Activated T-cell treated with anti-CD3 and anti-CD28 coated beads for 4 hours (primary cell): ENCODE data around the gene EML6.
"Not testable (repeated sequence)": the region's sequence is repeated elsewhere in the genome, so short reads cannot be mapped to it uniquely, and the experiment has no call there.

Experiments used
- DNase-seq: peaks from one replicate; pipeline ENCODE4 v3.0.0-alpha.2; 2020

The EML6 gene

DNA sequence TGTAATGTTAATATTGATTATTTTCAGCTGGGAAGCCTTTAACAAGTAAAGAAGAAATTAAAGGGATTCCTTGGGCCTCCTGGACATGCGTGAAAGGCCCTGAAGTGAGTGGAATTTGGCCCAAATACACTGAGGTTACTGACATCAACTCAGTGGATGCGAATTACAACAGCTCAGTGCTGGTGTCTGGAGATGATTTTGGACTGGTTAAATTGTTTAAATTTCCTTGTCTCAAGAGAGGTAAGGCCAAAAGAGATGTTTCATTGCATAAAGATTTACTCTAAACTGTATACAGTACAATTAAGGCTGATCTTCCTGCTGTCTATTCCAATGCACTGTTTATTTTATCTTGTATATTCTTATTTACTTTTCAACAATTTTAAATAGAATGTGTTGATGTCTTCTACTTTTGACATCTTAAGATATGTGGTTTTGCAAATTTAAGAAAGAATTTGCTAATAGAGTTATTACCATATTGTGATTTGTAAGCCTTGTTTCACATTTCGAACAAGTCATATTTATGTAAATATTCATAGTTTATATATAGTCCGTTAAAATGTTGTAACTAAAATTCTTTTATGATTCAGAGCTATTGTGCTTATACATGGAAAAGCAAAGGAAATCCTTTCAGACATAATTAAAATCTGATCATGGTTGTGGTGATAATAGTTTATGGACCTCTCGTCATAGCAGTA is 130.3 kb downstream of the EML6 start:
- DNase-seq = no peak

DNA sequence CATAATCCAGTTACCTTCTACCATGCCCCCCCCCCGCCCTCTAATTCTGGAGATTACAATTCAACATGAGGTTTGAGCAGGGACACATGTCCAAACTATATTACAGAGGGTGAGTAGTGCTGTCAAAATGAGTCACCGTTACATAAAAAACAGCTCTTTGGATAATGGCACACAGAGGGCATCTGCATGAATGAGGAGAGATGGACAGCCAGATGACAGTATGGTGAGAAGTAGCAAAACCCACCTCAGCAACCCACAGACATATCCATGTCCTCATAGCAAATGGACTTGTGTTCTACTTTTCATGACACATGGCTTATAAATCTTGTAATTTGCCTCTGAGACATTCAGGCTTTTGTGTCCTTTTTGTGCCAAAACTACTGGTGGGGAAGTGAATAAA is 132.0 kb downstream of the EML6 start:
- DNase-seq = no peak

DNA sequence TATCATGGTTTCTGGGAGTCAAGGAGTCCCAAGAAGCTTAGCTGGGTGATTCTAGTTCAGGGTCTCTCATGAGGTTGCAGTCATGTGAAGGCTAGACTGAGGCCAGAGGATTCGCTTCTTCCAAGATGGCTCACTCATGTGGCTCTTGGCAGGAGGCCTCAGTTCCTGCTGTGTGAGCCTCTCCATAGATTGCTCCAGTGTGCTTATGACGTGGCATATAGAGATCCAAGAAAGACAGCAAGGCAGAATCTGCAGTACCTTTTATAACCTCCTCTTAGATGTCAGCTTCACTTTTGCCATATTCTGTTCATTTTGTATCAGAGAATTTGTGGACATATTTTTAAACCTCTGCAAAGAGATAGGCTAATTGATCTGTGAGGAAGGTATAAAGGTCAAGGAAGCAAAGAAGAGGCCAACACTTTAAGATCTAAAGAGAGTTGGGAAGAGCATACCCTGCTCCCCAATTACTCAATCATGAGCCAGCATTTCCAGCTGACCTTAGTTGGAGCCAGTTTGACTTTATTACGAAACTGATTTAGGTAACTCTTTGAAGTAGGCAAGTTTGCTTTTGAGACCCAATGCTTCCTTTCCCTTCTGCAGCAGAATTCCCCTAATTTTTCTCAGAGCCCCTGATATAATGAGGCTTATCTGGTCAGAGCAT is 134.7 kb downstream of the EML6 start:
- no peak for DNase-seq

DNA sequence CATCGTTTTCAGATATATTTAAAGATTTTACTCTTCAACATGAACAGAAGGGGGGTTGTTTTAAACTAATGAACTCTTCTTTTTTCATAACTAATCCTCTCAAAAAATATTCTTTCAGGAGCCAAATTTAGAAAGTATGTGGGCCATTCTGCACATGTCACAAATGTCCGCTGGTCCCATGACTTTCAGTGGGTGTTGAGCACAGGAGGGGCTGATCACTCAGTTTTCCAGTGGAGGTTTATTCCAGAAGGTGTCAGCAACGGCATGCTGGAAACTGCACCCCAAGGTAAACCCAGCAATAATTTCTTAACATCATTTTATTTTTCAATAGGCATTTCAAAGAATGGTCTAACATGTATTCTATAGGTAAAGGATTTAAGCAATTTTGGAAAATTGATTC is 136.0 kb downstream of the EML6 start:
- no peak for DNase-seq

DNA sequence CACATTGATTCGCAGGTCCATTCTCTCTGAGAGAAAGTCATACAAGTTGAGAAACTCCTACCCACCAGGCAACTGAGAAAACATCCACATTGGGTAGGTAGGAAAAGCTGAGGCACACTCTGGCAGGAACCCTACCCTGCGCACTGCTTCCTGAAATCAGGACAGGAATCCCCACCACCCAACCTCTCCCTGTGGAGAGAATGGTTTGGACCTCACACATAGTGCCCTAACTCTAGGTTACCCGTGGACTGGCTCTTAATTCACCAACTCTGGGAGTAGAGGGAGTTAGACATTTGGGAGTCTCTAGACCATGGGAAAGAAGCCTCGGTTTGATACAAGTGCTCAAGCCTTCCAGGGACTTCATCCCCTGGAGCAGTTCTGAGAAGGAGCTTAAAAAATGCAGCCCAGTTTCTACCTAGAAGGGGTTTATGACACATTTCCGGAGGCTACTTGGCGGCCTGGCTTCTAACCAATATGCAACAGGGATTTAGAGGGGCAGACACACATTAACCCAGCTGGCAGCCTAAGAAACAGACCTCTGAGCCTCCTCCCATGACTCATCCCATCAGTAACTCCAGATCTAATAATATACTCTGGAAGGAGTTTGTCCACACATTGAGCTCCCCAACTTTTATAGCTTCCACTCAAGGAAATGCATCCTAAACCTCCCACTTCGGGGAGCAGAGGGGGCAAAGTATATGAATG is 136.7 kb downstream of the EML6 start:
- no peak for DNase-seq

DNA sequence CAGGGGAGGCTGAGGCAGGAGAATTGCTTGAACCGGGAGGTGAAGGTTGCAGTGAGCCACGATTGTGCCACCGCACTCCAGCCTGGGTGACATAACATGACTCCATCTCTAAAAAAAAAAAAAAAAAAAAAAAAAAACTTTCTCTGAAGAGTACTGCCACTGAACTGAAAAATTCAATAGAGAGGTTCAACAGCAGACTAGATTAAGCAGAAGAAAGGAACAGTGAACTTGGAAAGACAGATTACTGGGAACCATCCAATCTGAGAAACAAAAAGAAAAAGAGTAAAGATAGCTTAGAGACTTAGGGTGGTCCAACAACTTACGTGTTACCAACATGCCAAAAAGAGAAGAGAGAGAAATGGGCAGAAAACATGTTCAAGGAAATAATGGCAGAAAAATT is 138.8 kb downstream of the EML6 start:
- DNase-seq = no peak

DNA sequence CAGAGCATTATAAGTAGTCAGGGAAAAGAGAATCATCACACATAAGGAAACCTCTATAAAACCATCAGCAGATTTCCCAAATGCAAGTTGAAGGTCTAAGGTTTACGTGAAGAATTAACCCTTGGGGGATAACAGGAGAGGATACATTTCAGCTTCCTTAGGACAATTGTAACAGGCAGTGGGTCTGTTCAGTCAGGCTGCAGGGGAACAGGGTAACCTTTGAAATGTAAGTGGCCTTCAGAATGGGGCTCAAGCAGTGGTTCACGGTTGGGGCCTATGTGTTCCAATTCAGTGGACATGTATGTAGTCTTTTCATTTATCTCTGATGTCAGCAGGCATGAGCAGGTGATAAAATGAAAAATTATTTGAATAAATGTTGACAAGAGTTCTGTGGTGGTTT is 139.3 kb downstream of the EML6 start:
- DNase-seq = no peak

DNA sequence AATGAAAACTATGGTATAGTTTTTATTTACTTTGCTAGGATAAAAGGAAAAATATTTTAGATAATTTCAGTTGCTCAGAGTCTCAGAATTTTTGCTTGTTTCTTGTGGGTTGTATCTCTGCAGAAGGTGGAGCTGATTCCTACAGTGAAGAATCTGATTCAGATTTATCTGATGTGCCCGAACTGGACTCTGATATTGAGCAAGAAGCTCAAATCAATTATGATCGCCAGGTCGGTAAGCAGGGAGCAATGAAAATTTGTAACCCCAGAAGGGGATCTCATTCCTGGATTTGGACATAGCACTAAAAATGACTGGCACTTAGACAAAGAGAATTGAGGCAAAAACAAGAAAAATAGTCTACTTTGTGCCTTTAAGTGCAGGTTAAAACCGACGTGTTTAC is 140.2 kb downstream of the EML6 start:
- no peak for DNase-seq

DNA sequence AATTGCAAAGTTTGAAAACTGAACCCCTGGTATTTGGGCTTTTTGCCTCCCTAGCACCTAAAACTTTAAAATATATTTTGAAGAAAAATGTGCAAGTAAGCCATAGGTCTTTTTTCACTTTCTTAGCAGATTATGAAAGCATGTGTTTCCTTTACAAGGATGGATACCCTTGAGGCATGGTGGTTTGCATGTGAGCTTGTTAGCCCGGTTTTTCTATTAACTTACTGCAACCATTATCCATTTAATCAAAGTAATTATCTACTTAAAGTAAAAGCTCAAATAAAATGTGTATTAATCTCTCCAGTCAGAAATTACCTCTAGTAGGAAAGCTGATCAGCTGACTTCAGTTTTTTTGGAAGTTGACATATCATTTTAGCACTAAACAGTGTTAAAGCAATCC is 140.6 kb downstream of the EML6 start:
- DNase-seq = no peak

DNA sequence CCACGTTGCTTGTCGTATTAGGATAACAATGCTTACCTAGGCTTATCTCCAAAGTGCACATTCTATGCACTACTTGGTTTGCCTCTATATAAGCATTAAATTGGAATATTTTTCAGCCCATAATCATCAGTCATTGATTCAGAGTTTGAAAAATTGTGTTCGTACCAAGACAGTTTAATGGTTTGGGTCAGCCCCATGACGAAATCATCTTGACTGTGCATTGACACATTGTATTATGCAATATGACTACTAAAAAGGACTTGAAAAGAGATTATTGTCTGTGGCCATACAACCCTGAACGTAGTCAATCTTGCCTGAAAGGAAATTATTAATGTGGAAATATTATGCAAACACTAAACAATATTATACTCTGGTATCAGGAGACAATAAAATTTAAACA is 141.3 kb downstream of the EML6 start:
- DNase-seq = no peak

DNA sequence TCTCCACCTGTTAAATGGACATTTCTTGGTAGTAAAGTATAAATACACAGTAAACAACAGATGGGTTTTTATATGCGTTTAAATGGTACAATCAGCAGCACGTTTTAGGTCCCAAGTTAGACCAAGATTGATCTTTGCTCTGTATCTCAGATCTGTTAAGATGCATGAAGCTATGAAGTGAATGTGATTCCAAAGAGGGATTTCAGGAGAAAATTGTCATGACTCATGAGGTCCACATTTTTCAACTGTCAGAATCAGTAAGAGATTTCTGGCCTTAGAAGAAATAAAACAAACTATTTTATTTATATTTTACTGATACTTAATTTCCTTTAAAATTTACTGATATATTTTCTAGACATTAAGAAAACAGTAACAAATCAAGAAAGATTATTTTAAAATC is 142.7 kb downstream of the EML6 start:
- DNase-seq = no peak

DNA sequence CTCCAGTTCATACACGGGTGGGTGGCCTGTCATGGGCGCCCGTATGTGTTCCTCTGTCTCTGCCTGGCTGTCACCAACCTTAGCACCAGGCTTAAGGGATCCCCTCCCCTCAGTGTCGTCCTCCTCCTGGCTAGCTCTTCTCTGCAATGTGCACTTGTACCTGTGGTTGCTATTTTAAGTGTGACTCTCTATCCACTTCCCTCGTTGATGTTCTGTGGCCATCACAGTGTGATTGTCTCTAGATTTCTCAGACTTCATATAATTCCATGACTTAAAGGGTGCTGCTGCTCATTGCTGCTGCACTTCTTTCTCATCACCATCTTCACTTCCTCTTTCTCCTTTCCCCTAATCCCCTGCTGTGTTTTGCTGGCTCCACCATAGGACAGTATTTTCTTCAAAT is 143.4 kb downstream of the EML6 start:
- DNase-seq = no peak

DNA sequence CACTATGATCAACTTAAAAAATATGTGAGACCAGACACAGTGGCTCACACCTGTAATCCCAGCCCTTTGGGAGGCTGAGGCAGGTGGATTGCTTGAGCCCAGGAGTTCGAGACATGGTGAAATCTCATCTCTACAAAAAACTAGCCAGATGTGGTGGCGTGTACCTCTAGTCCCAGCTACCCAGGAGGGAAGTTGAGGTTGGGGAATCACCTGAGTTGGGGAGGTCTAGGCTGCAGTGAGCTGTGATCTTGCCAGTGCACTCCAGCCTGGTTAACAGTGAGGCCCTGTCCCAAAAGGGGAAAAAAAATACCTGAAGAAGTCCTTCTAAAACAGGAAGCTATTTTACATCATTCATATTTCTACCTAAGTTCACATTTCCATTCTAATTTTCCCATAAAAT is 144.0 kb downstream of the EML6 start:
- DNase-seq = no peak

DNA sequence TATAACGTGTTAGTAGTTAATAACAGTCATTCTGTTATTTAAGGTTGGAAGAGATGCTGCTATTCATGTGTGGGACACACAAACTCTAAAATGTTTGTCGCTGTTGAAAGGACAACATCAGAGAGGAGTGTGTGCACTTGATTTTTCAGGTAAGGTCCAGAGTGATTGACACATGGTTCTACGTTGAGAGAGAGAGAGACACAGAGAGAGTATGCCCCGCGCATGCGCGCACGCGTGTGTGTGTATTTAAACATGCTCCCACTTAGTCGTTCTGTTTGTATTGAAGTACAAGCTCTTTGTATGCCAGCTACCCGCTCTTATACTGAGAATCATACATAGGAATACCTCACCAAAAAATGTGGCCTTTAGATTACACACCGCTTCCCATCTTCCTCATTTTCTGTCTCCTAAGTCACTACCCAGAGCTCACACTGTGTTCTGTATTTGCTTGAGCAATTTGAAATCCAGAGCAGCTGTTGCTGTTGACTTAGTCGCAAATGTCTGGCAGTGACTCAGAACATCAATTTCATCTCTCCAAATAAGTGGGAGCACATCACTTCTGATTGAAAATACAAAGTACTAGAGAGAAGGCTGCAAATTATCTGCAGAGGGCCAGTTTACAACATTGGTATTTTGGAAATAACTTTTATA is 148.1 kb downstream of the EML6 start:
- no peak for DNase-seq

DNA sequence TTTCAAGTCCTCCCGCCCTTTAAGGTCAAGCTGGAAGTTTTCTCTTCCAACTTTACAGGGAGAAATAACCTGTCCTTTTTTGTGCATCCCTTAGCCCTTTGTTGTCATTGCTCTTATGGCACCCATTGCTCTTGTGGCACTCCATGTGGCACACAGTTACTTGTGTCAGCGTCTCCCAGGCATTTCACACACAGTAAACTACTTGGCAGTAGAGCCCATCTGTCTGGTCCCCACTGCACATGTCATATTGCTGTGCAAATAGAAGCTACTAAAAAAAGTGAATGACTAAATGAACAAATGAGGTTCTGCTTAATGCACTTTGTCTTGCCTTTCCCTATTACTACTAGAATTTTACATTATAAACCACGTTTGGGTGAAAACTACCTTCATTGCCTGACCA is 149.3 kb downstream of the EML6 start:
- DNase-seq = no peak

DNA sequence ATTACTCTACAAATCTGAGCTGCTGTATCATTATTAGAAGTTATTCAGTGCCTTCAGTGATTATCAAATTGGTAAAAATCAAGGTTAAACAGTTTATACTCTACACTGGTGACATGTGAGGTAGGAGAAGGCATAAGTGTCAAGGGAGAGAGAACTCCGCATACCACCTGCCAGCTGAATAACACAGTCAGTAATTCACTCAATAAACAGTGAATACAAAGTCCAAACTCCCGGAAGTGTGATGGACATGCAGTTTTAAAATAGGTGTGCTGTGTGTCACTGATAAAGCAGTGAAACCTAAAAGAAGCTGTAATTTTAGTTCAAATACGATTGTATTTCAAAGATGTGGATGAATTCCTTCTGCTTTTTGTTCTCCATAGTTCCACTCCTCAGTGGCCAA is 149.8 kb downstream of the EML6 start:
- DNase-seq = not testable (repeated sequence)

DNA sequence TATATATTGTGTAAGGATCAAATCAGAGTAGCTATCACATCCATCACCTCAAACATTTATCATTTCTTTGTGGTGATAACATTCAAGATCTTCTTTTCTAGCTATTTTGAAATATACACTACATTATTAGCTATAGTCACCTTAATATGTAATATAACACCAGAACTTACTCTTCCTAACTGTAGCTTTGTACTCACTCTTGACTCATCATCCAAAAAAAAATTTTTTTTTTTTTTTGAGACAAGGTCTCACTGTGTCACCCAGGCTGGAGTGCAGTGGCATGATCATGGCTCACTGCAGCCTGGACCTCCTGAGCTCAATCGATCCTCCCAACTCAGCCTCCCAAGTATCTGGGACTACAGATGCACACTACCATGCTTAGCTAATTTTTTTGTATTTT is 153.3 kb downstream of the EML6 start:
- DNase-seq = no peak

DNA sequence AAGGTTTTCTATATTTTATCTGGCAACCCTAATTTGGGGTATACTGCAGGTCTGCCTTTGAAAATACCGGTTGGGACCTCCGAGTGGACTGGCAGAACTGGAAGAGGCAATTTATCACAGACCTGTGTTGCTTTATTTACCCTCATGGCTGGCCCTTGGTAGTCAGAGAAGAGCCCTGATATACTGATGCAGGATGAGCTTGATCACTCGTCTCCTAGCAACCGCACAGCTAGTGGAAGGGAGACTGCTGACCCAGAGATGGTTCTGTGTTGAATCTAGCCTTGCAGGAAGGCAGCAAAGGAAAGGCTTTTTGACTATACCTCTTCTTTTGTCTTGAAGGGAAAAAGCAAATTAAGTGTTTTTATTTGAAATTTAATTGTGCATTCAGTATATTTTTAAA is 154.7 kb downstream of the EML6 start:
- DNase-seq = no peak

DNA sequence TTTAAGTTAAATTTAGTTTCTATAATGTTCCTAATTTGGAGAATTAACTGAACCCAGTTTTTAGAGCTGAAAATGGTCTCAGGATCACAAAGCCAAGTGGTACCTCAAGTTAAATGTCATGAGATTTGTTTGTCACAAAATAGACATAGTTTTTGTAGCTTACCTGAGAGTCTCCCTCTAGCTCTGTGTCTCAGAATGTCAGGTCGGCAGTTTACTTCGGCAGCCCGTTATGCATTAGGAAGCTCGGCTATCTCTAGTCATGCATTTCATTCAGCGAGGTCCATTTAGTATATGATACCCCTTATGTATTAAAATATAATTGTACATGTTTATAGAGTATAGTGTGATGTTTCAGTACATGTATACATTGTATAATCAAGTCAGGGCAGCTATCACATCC is 155.6 kb downstream of the EML6 start:
- no peak for DNase-seq

DNA sequence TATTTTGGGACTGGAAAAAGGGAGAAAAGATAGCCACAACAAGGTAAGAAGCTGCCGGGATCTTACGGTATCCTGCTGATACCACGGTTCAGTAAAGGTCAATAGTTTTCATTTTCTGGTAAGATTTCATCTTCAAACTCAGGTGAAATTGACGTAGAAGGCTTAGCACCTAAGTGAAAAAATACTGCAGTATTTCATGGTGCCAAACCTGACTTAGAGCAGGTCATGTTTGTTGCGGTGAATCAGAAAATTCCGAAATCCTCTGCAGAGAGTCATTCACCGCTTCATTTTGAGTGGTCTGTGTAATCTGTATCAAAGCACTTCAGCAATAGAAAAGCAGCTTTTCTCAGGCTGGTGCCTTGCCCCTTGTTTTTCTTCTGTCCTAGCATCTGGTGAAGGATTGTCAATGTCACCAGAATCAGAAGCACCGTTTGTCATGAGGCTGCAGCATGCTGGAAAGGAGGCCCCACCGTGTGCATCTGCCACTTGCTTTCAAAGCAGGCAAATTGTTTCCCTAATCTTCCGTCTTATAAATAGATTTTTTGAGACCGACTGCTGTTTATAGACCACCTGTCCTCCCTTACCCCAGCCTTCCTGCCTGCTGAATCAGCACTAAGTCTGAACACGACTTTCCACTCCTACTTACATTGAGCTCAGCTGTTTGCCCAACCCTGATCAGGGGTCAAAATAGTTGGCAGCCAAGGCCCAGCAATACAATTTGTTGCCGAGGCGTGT is 156.3 kb downstream of the EML6 start:
- DNase-seq = no peak

DNA sequence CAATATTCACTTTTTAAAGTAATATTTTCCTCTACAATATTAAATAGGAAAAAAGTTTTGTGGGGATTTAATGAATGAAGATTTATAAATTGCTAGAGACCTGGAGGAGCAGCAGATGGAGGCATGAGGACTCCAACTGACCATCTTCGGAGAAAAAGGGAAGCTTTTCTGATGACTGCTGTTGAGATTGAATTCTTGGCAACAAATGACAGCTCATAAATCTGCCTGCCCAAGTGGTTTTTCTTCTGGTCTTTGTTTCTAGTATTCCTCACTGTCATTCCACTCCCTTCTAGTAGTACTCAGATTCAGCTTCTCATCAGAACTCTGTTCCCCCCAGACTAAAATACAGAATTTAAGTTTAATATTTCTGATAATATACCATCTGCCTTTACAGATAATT is 157.0 kb downstream of the EML6 start:
- DNase-seq = no peak

DNA sequence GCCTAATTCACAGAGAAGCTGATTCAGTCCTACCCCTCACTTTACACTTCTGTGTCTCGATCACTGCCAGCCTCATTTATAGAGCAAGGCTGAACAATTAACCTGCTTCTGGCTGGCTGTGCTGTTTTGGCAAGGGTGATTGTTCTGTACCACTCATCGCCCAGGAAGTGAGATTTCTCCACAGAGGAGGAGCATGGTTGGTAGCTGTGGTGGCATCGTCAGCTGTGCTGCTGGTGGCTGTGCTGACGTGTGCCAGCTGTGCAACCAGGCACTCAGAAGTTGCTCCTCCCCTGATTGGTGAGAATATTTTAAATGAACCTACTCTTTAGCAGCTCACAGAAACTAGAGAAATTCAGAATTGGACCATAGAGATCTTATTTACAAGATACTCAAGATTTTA is 158.3 kb downstream of the EML6 start:
- DNase-seq = no peak

DNA sequence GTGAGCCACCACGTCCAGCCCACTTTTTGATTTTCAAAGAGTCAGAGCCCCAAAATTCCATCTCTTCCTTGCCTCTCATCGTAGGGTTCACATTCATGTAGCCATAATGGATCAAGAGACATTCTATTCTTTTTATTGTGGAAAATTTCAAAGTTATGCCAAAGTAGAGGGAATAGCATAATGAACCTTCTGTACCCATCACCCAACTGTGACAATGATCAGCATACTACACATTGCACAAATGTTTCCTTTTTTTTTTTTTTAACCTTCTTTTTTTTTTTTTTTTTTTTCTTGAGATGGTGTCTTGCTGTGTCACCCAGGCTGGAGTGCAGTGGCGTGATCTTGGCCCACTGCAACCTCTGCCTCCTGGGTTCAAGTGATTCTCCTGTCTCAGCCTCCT is 162.4 kb downstream of the EML6 start:
- DNase-seq = no peak
